Activated naive CD8-positive, alpha-beta T cell (primary cell): ENCODE results near the gene PARP6.
A peak's percentile ranks its signal among the peaks of the same experiment; 100 is the strongest.

Experiments
- H3K27ac Mint-ChIP-seq: one replicate; pipeline ENCODE4 v1.8.0; 2021; ENCODE audit warnings: mixed read lengths
- H3K27me3 Mint-ChIP-seq: one replicate; pipeline ENCODE4 v1.8.0; 2021; ENCODE audit warnings: mixed read lengths
- H3K36me3 Mint-ChIP-seq: one replicate; pipeline ENCODE4 v1.8.0; 2021; ENCODE audit warnings: mixed read lengths
- H3K4me1 Mint-ChIP-seq: one replicate; pipeline ENCODE4 v1.8.0; 2021; ENCODE audit warnings: low read depth, mixed read lengths
- H3K4me3 Mint-ChIP-seq: one replicate; pipeline ENCODE4 v1.8.0; 2021; ENCODE audit warnings: mild to moderate bottlenecking, mixed read lengths
- H3K9me3 Mint-ChIP-seq: one replicate; pipeline ENCODE4 v1.8.0; 2021; ENCODE audit warnings: low read depth, mixed read lengths

PARP6 gene

GRCh38 chr15:72252663-72253299 is 19.6 kb downstream of the PARP6 start:
- Mint-ChIP-seq H3K9me3 (no peaks in the 10 kb centered on the region), H3K4me1 (peaks cover 3% of the 10 kb centered on the region), H3K36me3 (peaks cover 12% of the 10 kb centered on the region), H3K4me3 (no peak overlapping the region), H3K27ac (no peak overlapping the region), H3K27me3 (no peaks in the 10 kb centered on the region)

DNA sequence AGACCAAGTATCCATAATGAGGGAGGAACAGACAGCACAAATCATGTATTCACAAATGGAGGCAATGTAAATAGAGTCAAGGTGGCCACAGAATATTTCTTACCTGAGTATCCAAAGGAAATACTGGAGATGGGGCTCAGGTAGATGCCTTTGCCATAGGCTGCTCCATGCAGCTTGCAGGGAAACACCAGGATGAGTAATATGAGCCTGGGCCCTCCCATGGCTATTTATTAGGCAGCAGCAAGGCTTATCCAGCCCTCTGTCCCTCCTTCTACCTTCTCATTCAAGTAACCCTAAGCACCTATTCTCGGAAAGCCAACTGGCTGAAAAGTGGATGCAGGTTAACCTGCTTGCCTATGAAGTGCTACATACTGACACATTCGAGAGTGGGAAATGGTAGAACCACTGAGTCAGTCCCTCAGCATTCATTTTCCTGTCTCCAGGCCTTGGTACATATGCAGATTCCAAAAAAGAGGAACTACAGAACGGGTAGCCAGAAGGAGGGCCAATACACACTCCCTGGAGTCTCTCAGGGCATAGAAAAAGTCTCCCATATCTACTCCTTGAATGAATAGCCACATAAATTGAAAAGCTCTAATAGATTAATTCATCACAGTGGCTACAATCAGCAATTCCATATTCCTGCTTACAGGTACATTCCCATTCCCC is 23.1 kb downstream of the PARP6 start:
- no peak overlapping the region for H3K4me3 Mint-ChIP-seq

DNA sequence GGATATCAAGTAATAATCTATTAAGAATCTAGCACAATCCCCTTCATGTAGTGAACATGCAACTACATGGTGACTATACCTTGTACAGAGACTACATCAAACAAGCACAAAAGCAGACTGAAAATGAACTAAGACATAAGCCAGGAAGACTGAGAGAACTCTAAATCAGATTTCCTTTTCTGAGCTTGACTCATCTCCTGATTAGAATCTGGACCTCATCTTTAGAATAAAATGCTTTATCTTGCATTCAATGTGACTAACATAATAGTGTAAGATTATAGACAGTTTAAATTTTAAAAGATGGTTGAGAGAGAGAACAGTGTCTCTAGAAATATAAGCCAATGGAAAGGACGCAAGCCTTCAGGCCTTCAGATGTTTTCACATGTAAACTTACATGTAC is 23.8 kb downstream of the PARP6 start:
- H3K4me3 Mint-ChIP-seq = no peak overlapping the region
- H3K9me3 Mint-ChIP-seq = no peaks in the 10 kb centered on the region
- peaks cover 3% of the 10 kb centered on the region for H3K4me1 Mint-ChIP-seq
- H3K36me3 Mint-ChIP-seq = peaks cover 5% of the 10 kb centered on the region
- peak overlapping the region; percentile 36 for H3K27ac Mint-ChIP-seq
- H3K27me3 Mint-ChIP-seq = no peaks in the 10 kb centered on the region

More for the DNA sequence above, 23.1 kb downstream of the PARP6 start:
- Mint-ChIP-seq H3K27ac (peak overlapping the region; percentile 36), H3K9me3 (no peaks in the 10 kb centered on the region), H3K27me3 (no peaks in the 10 kb centered on the region), H3K36me3 (peaks cover 8% of the 10 kb centered on the region), H3K4me1 (peaks cover 3% of the 10 kb centered on the region)

DNA sequence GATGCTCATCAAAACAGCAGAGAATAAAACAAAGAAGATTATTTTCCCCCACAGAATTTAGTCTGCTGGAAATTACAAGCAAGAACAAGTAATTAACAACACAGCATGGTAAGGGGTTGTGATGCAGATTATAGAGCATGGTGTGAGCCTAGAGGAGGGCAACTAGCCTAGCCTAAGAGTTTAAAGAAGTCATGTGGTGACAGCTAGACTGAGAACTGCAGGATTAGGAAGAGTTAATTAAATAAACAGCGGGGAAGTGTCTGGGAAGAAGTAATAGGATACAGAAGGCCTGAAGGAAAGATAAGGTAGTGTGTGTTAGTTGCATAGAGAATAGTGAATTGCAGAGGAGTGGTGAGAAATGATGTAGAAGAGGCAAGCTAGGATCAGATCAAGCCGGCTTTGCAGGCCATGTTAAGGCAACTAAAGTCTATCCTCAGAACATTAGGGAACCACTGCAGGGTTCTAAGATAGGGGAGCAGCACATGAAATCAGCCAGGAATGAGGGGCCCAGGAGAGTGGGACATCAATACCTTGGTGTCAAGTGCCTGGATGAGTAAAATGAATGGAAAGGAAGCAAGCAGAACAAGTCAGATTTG is 29.5 kb downstream of the PARP6 start:
- H3K27ac Mint-ChIP-seq = peak overlapping the region; percentile 59
- no peaks in the 10 kb centered on the region for H3K9me3 Mint-ChIP-seq
- peaks cover 12% of the 10 kb centered on the region for H3K4me1 Mint-ChIP-seq
- H3K36me3 Mint-ChIP-seq = peaks cover 2% of the 10 kb centered on the region
- no peaks in the 10 kb centered on the region for H3K27me3 Mint-ChIP-seq
- H3K4me3 Mint-ChIP-seq = no peak overlapping the region

- Mint-ChIP-seq H3K9me3 (no peaks in the 10 kb centered on the region), H3K4me1 (peaks cover 29% of the 10 kb centered on the region), H3K27me3 (no peaks in the 10 kb centered on the region), H3K36me3 (peaks cover 2% of the 10 kb centered on the region), H3K4me3 (no peak overlapping the region), H3K27ac (peak overlapping the region; percentile 73)
Measured at GRCh38 chr15:72239652-72240051, 32.7 kb downstream of the PARP6 start.

- no peaks in the 10 kb centered on the region for H3K27me3 Mint-ChIP-seq
- peaks cover 33% of the 10 kb centered on the region for H3K4me1 Mint-ChIP-seq
- H3K36me3 Mint-ChIP-seq = peaks cover 2% of the 10 kb centered on the region
- peak overlapping the region; percentile 10 for H3K27ac Mint-ChIP-seq
- no peak overlapping the region for H3K4me3 Mint-ChIP-seq
- H3K9me3 Mint-ChIP-seq = no peaks in the 10 kb centered on the region
Measured at GRCh38 chr15:72238586-72238985, 33.8 kb downstream of the PARP6 start.

GRCh38 chr15:72237853-72238224 is 34.5 kb downstream of the PARP6 start:
- no peaks in the 10 kb centered on the region for H3K9me3 Mint-ChIP-seq
- H3K4me1 Mint-ChIP-seq = peaks cover 35% of the 10 kb centered on the region
- H3K36me3 Mint-ChIP-seq = peaks cover 2% of the 10 kb centered on the region
- H3K27me3 Mint-ChIP-seq = no peaks in the 10 kb centered on the region
- peak overlapping the region; percentile 81 for H3K4me3 Mint-ChIP-seq
- peak overlapping the region; percentile 94 for H3K27ac Mint-ChIP-seq

- H3K27ac Mint-ChIP-seq = peak overlapping the region; percentile 94
- H3K27me3 Mint-ChIP-seq = no peaks in the 10 kb centered on the region
- H3K4me1 Mint-ChIP-seq = peaks cover 41% of the 10 kb centered on the region
- H3K9me3 Mint-ChIP-seq = no peaks in the 10 kb centered on the region
- H3K36me3 Mint-ChIP-seq = peaks cover 2% of the 10 kb centered on the region
- peak overlapping the region; percentile 81 for H3K4me3 Mint-ChIP-seq
Measured at GRCh38 chr15:72237029-72237852, 35.1 kb downstream of the PARP6 start.

DNA sequence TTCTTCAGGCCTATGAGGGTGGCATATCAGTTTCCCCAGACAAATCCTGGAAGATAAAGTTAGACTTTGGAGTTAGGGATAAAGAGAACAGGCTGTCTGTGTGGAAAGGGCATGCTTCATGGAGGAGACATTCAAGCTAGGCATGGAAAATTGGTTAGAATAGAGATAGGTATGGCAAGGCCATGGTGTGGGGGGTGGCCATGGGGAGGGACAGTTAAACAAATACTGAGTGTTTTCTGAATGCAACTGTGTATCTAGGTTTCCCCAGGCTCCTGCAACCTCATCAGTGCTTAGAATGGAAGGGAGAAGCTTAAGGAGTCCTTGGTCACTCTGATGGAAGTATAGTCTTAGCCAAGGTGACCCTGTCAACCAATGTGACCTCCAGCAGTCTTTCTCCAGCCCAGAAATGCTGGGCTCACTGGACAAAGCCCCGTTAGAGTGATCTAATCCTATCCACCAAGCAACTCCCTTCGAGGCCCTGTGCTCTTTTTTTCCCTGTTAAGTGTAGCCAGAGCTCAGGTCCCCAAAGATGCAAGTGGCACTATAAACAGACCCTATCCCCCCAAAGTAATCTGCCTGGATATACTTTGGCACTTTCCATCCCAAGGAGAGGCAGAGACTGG is 35.9 kb downstream of the PARP6 start:
- Mint-ChIP-seq H3K9me3 (no peaks in the 10 kb centered on the region), H3K36me3 (peaks cover 2% of the 10 kb centered on the region), H3K4me1 (peaks cover 49% of the 10 kb centered on the region), H3K27me3 (no peaks in the 10 kb centered on the region), H3K27ac (peak overlapping the region; percentile 94), H3K4me3 (peak overlapping the region; percentile 81)

DNA sequence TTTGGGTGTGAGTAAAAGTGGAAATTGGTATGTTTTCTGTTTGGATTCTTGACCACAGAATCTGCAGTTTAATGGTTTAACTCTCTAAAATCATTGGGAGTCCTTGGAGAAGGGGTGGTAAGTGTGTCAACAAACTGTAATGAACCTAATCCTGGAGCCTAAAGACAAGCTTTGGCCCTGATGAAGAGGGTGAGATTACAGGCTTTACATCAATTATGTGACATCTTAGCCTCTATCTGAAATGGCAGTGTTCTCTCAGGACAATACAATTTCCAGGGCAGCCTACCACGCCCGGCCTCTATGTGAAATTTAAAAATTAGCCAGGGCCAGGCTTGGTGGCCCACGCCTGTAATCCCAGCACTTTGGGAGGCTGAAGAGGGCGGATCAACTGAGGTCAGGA is 37.1 kb downstream of the PARP6 start:
- H3K4me3 Mint-ChIP-seq = no peak overlapping the region
- no peaks in the 10 kb centered on the region for H3K9me3 Mint-ChIP-seq
- H3K27ac Mint-ChIP-seq = no peak overlapping the region
- no peaks in the 10 kb centered on the region for H3K27me3 Mint-ChIP-seq
- peaks cover 50% of the 10 kb centered on the region for H3K4me1 Mint-ChIP-seq
- peaks cover 2% of the 10 kb centered on the region for H3K36me3 Mint-ChIP-seq

DNA sequence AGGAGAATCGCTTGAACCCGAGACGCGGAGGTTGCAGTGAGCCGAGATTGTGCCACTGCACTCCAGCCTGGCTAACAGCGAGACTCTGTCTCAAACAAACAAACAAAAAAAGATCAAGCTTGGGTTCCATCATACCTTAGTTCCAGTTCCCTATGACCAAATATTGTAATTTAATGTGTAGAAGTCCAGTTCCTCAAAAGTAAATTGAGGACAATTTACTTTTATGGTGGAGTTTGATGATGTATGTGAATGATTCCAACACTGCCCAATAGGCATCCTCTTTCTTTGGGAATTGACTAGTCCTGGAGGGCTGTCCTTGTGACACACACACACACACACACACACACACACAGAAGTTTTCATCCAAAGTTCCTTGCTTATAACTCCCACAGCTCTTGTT is 38.6 kb downstream of the PARP6 start:
- H3K4me3 Mint-ChIP-seq = no peak overlapping the region
- H3K4me1 Mint-ChIP-seq = peaks cover 47% of the 10 kb centered on the region
- no peaks in the 10 kb centered on the region for H3K9me3 Mint-ChIP-seq
- H3K27ac Mint-ChIP-seq = no peak overlapping the region
- H3K27me3 Mint-ChIP-seq = no peaks in the 10 kb centered on the region
- H3K36me3 Mint-ChIP-seq = peaks cover 8% of the 10 kb centered on the region

- Mint-ChIP-seq H3K4me3 (peak overlapping the region; percentile 99), H3K27ac (peak overlapping the region; percentile 98), H3K36me3 (peaks cover 12% of the 10 kb centered on the region), H3K4me1 (peaks cover 35% of the 10 kb centered on the region), H3K9me3 (no peaks in the 10 kb centered on the region), H3K27me3 (no peaks in the 10 kb centered on the region)
Measured at GRCh38 chr15:72231833-72232478, 40.4 kb downstream of the PARP6 start.

DNA sequence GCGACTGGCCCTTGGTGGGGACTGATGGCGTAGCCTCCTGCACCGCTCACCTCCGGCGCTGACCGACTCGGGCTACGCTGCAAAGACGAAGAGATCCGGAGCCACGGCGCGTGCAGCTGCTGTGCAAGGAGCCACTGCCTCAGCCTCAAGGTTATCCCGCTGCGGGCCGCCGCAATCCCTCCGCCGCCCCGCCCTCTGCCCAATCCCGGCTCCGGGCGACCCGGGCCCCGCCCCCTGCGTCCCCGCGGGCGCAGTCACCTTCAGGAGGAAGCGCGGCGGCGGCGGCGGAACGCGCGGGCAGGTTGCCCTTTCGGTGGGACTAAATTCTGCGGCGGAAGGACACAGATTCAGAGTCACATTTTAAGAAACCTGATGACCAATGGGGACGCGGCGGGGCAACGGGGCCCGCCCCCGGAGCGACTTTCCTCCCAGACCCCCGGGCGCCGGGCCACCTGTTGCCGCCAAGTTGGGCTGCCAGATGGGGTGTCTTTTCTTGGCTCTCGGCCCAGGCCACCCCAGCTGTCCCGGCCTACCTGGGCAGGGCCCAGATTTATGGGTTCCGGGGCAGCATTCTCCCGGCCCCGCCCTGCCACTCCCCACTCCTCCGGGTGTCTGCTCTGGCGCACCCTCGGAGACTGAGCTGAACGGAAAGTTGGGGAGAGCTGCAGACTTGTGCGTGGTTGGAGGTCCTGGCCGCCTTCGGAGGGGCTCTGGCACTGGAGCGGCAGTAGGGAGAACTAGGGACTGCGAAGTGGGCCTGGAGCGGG is 41.1 kb downstream of the PARP6 start, which contains the start of gene PKM:
PKM (minus strand) TSS at position 125 of the 767 bp plus-strand sequence. CDS start 12,093 bp downstream, outside the sequence.
- Mint-ChIP-seq H3K27me3 (no peaks in the 10 kb centered on the region), H3K27ac (peak within 1 kb of the TSS; percentile 98), H3K4me3 (peak within 1 kb of the TSS; percentile 99), H3K36me3 (peaks cover 12% of the 10 kb centered on the region), H3K4me1 (peaks cover 34% of the 10 kb centered on the region), H3K9me3 (no peaks in the 10 kb centered on the region)
